Activated T-helper 2 cell treated with anti-CD3 and anti-CD28 coated beads, Interferon-gamma antibody, Interleukin-2, Interleukin-4, amounts not matched to agents 10 μg/mL and 5 μg/mL and 100 μg/mL, durations not matched to agents 14 hours and 24 hours and 36 hours (primary cell): Measurements from ENCODE around the gene PRAMEF25. TPM values are rescaled to one million over a fixed set of nuclear protein-coding genes. Genes with fewer than 3 reads are reported as not detected.
"Not testable (repeated sequence)": the region's sequence is repeated elsewhere in the genome, so short reads cannot be mapped to it uniquely, and the experiment has no call there.

Experiments
- DNase-seq: peaks from one replicate; pipeline ENCODE4 v3.0.0; 2021; ENCODE audit warnings: low spot score
- H3K27ac Mint-ChIP-seq: one replicate; pipeline ENCODE4 v1.8.0; 2021; ENCODE audit warnings: mixed read lengths
- H3K27me3 Mint-ChIP-seq: one replicate; pipeline ENCODE4 v1.8.0; 2021; ENCODE audit warnings: low read depth, mixed read lengths
- H3K36me3 Mint-ChIP-seq: one replicate; pipeline ENCODE4 v1.8.0; 2021; ENCODE audit warnings: low read depth, mixed read lengths
- H3K4me1 Mint-ChIP-seq: one replicate; pipeline ENCODE4 v1.8.0; 2021; ENCODE audit warnings: low read depth, mixed read lengths
- H3K4me3 Mint-ChIP-seq: one replicate; pipeline ENCODE4 v1.8.0; 2021; ENCODE audit warnings: low read depth, mild to moderate bottlenecking, moderate library complexity, mixed read lengths
- H3K9me3 Mint-ChIP-seq: one replicate; pipeline ENCODE4 v1.8.0; 2021; ENCODE audit warnings: mixed read lengths
- intact Hi-C: fragments of 100-400 bp; cut with micrococcal nuclease; formaldehyde crosslinking; loops from one replicate; pipeline ENCODE4 v1.15.1; 2023
- total RNA-seq: library from RNA; stranded (reverse); gene quantifications from 2 replicates; pipeline ENCODE4 v1.2.3, GENCODE V29; 2022

PRAMEF25 gene
- not detected in 2 replicates for total RNA-seq

GRCh38 chr1:13070474-13070873 is at the start of gene PRAMEF25:
PRAMEF25 (plus strand) TSS chr1:13070774; CDS start chr1:13073694, 2,920 bp downstream.
- not testable (repeated sequence) for H3K4me3 Mint-ChIP-seq, H3K4me1 Mint-ChIP-seq

GRCh38 chr1:13056475-13056874 is 14.1 kb upstream of the PRAMEF25 start, which contains the start of gene PRAMEF27:
PRAMEF27 (minus strand) TSS chr1:13056575; CDS start chr1:13053659, 2,916 bp downstream.
- H3K4me3 Mint-ChIP-seq, H3K27me3 Mint-ChIP-seq, DNase-seq, H3K9me3 Mint-ChIP-seq, intact Hi-C loops, H3K27ac Mint-ChIP-seq, H3K4me1 Mint-ChIP-seq, H3K36me3 Mint-ChIP-seq: not testable (repeated sequence)

More at GRCh38 chr1:13070474-13070873, at the start of gene PRAMEF25:
- H3K36me3 Mint-ChIP-seq, H3K9me3 Mint-ChIP-seq, DNase-seq, H3K27me3 Mint-ChIP-seq, intact Hi-C loops, H3K27ac Mint-ChIP-seq: not testable (repeated sequence)

- intact Hi-C loops, H3K9me3 Mint-ChIP-seq, H3K27me3 Mint-ChIP-seq, H3K4me3 Mint-ChIP-seq, H3K4me1 Mint-ChIP-seq, H3K27ac Mint-ChIP-seq, H3K36me3 Mint-ChIP-seq, DNase-seq: not testable (repeated sequence)
Observed at GRCh38 chr1:13116754-13117153, 46.2 kb downstream of the PRAMEF25 start, which contains the start of gene HNRNPCL2. HNRNPCL2 (minus strand) TSS chr1:13116854; CDS start chr1:13116400, 454 bp downstream.

Other genes starting within 250 kb of the PRAMEF25 start
- gene PRAMEF11, start 239.4 kb upstream of the PRAMEF25 start, total RNA-seq = not detected in 2 replicates
- gene HNRNPCL1, start 222.1 kb upstream of the PRAMEF25 start, total RNA-seq = not detected in 2 replicates
- gene PRAMEF2, start 213.7 kb upstream of the PRAMEF25 start, total RNA-seq = not detected in 2 replicates
- not detected in 2 replicates for gene PRAMEF4, start 184.6 kb upstream of the PRAMEF25 start, total RNA-seq
- not detected in 2 replicates for gene PRAMEF10, start 172.5 kb upstream of the PRAMEF25 start, total RNA-seq
- gene PRAMEF7, start 154.2 kb upstream of the PRAMEF25 start, total RNA-seq = not detected in 2 replicates
- gene PRAMEF6, start 123.2 kb upstream of the PRAMEF25 start, total RNA-seq = not detected in 2 replicates
- gene PRAMEF27, start 14.2 kb upstream of the PRAMEF25 start, total RNA-seq = not detected in 2 replicates
- gene HNRNPCL3, start 10.0 kb upstream of the PRAMEF25 start, total RNA-seq = not detected in 2 replicates
- gene HNRNPCL2, start 46.1 kb downstream of the PRAMEF25 start, total RNA-seq = not detected in 2 replicates
- not detected in 2 replicates for gene PRAMEF26, start 85.2 kb downstream of the PRAMEF25 start, total RNA-seq
- gene HNRNPCL4, start 94.9 kb downstream of the PRAMEF25 start, total RNA-seq = not detected in 2 replicates
- not detected in 2 replicates for gene PRAMEF9, start 101.1 kb downstream of the PRAMEF25 start, total RNA-seq
- gene PRAMEF13, start 130.6 kb downstream of the PRAMEF25 start, total RNA-seq = not detected in 2 replicates
- not detected in 2 replicates for gene PRAMEF18, start 155.4 kb downstream of the PRAMEF25 start, total RNA-seq
- gene PRAMEF5, start 183.4 kb downstream of the PRAMEF25 start, total RNA-seq = not detected in 2 replicates
- not detected in 2 replicates for gene PRAMEF8, start 214.4 kb downstream of the PRAMEF25 start, total RNA-seq
- gene PRAMEF33, start 232.8 kb downstream of the PRAMEF25 start, total RNA-seq = not detected in 2 replicates
- not detected in 2 replicates for gene PRAMEF15, start 244.8 kb downstream of the PRAMEF25 start, total RNA-seq